ENCODE measurements around the gene MAGEA8.
"Not testable (repeated sequence)": the region's sequence is repeated elsewhere in the genome, so short reads cannot be mapped to it uniquely, and the experiment has no call there.

MAGEA8 gene

DNA sequence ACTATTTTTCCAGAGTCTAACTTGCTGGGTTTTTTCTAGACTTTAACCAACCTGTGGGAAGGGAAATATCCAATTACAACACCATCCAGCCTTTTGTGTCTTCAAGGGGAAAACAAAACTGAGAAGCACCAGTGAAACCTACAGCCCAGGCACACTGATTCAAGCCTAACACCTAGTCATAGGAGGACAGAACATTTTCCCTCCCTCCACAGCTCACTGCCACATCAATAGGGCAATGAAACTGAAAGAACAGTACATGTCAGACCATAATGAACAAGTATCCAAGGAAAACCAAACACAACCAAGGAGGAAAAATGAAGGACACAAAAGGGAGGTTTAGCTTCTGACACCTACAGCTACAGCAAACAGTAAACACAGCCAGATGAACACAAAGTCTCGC is 17.6 kb downstream of the MAGEA8 start:
- H3K4me3 ChIP-seq (ENCODE audit: low read length) = no peak overlapping the region
- no peaks in the 10 kb centered on the region for H3K9me3 ChIP-seq (ENCODE audit: control insufficient read depth, insufficient read depth, low read length)
- WGBS (ENCODE audit: insufficient coverage, insufficient read length) = 100% methylated on average over 1 of the region's 1 CpG
- no peak for DNase-seq (ENCODE audit: low read depth, low spot score)
- H3K4me1 ChIP-seq (ENCODE audit: control insufficient read depth, insufficient read depth, low read length) = no peaks in the 10 kb centered on the region
- no peaks in the 10 kb centered on the region for H3K36me3 ChIP-seq (ENCODE audit: control insufficient read depth, insufficient read depth, low read length)
- no peaks in the 10 kb centered on the region for H3K27me3 ChIP-seq (ENCODE audit: control insufficient read depth, insufficient read depth, low read length)
- no peak overlapping the region for H3K27ac ChIP-seq (ENCODE audit: low read length)

GRCh38 chrX:149903889-149904748 is 23.1 kb downstream of the MAGEA8 start:
- no peaks in the 10 kb centered on the region for H3K36me3 ChIP-seq (ENCODE audit: control insufficient read depth, insufficient read depth, low read length)
- DNase-seq (ENCODE audit: low read depth, low spot score) = no peak
- no peaks in the 10 kb centered on the region for H3K27me3 ChIP-seq (ENCODE audit: control insufficient read depth, insufficient read depth, low read length)

GRCh38 chrX:149908308-149908707 is 27.3 kb downstream of the MAGEA8 start:
- Histone ChIP-seq H3K27ac (ENCODE audit: low read length) (no peak overlapping the region), H3K36me3 (ENCODE audit: control insufficient read depth, insufficient read depth, low read length) (no peaks in the 10 kb centered on the region), H3K4me3 (ENCODE audit: low read length) (no peak overlapping the region), H3K9me3 (ENCODE audit: control insufficient read depth, insufficient read depth, low read length) (no peaks in the 10 kb centered on the region), H3K4me1 (ENCODE audit: control insufficient read depth, insufficient read depth, low read length) (peaks cover 1% of the 10 kb centered on the region; the same call in 1 of the 2 replicates), H3K27me3 (ENCODE audit: control insufficient read depth, insufficient read depth, low read length) (no peaks in the 10 kb centered on the region)
- DNase-seq (ENCODE audit: low read depth, low spot score) = no peak
- WGBS (ENCODE audit: insufficient coverage, insufficient read length) = no CpG with 5 or more reads among the region's 3 CpGs

More at GRCh38 chrX:149903889-149904748, 23.1 kb downstream of the MAGEA8 start:
- no peaks in the 10 kb centered on the region for H3K9me3 ChIP-seq (ENCODE audit: control insufficient read depth, insufficient read depth, low read length)
- no peak overlapping the region for H3K27ac ChIP-seq (ENCODE audit: low read length)
- no peak overlapping the region for H3K4me3 ChIP-seq (ENCODE audit: low read length)
- no CpG with 5 or more reads among the region's 6 CpGs for WGBS (ENCODE audit: insufficient coverage, insufficient read length)
- peaks cover 1% of the 10 kb centered on the region; the same call in 1 of the 2 replicates for H3K4me1 ChIP-seq (ENCODE audit: control insufficient read depth, insufficient read depth, low read length)

DNA sequence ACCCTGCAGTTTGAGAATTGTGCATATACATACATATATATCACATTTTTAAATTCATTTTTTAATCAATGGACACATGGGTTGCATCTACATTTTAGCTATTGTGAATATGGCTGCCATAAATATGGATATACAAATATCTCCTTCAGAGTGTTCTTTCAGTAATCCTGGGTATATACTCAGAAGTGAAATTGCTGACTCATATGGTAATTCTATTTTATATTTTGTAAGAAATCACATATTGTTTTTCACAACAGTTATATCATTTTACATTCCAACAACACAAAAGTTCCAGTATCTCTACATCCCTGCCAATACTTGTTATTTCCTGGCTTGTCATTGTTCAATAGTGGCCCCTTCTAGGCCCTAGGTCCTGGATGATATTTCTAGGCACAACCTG is 27.7 kb downstream of the MAGEA8 start:
- no peak overlapping the region for H3K4me3 ChIP-seq (ENCODE audit: low read length)
- DNase-seq (ENCODE audit: low read depth, low spot score) = no peak
- H3K27me3 ChIP-seq (ENCODE audit: control insufficient read depth, insufficient read depth, low read length) = no peaks in the 10 kb centered on the region

GRCh38 chrX:149909324-149910177 is 28.6 kb downstream of the MAGEA8 start:
- no peaks in the 10 kb centered on the region for H3K27me3 ChIP-seq (ENCODE audit: control insufficient read depth, insufficient read depth, low read length)
- no peaks in the 10 kb centered on the region for H3K4me1 ChIP-seq (ENCODE audit: control insufficient read depth, insufficient read depth, low read length)
- H3K27ac ChIP-seq (ENCODE audit: low read length) = no peak overlapping the region
- no CpG with 5 or more reads among the region's 4 CpGs for WGBS (ENCODE audit: insufficient coverage, insufficient read length)
- DNase-seq (ENCODE audit: low read depth, low spot score) = no peak
- no peaks in the 10 kb centered on the region for H3K9me3 ChIP-seq (ENCODE audit: control insufficient read depth, insufficient read depth, low read length)
- no peaks in the 10 kb centered on the region for H3K36me3 ChIP-seq (ENCODE audit: control insufficient read depth, insufficient read depth, low read length)
- no peak overlapping the region for H3K4me3 ChIP-seq (ENCODE audit: low read length)

More for the DNA sequence above, 27.7 kb downstream of the MAGEA8 start:
- Histone ChIP-seq H3K36me3 (ENCODE audit: control insufficient read depth, insufficient read depth, low read length) (no peaks in the 10 kb centered on the region), H3K27ac (ENCODE audit: low read length) (no peak overlapping the region), H3K9me3 (ENCODE audit: control insufficient read depth, insufficient read depth, low read length) (no peaks in the 10 kb centered on the region), H3K4me1 (ENCODE audit: control insufficient read depth, insufficient read depth, low read length) (peaks cover 1% of the 10 kb centered on the region; the same call in 1 of the 2 replicates)

DNA sequence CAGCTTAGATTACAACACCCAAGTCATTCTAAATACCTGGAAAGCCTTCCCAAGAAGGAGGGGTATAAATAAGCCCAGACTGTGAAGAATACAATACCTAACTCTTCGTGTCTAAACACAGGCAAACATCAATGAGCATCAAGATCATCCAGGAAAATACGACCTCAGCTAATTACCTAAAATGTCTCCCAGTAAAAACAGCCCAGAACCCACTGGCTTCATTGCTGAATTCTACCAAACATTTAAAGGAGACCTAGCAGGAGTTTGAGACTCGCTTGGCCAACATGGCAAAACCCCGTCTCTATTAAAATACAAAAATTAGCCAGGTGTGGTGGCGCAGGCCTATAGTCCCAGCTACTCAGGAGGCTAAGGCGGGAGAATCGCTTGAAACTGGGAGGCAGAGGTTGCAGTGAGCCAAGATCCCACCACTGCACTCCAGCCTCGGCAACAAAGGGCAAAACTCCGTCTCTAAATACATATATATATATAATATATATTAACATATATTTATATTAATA is 29.3 kb downstream of the MAGEA8 start:
- no CpG with 5 or more reads among the region's 9 CpGs for WGBS (ENCODE audit: insufficient coverage, insufficient read length)
- H3K4me1 ChIP-seq (ENCODE audit: control insufficient read depth, insufficient read depth, low read length) = no peaks in the 10 kb centered on the region
- no peaks in the 10 kb centered on the region for H3K36me3 ChIP-seq (ENCODE audit: control insufficient read depth, insufficient read depth, low read length)
- no peak overlapping the region for H3K4me3 ChIP-seq (ENCODE audit: low read length)
- H3K27me3 ChIP-seq (ENCODE audit: control insufficient read depth, insufficient read depth, low read length) = no peaks in the 10 kb centered on the region
- no peak for DNase-seq (ENCODE audit: low read depth, low spot score)
- no peaks in the 10 kb centered on the region for H3K9me3 ChIP-seq (ENCODE audit: control insufficient read depth, insufficient read depth, low read length)
- no peak overlapping the region for H3K27ac ChIP-seq (ENCODE audit: low read length)

DNA sequence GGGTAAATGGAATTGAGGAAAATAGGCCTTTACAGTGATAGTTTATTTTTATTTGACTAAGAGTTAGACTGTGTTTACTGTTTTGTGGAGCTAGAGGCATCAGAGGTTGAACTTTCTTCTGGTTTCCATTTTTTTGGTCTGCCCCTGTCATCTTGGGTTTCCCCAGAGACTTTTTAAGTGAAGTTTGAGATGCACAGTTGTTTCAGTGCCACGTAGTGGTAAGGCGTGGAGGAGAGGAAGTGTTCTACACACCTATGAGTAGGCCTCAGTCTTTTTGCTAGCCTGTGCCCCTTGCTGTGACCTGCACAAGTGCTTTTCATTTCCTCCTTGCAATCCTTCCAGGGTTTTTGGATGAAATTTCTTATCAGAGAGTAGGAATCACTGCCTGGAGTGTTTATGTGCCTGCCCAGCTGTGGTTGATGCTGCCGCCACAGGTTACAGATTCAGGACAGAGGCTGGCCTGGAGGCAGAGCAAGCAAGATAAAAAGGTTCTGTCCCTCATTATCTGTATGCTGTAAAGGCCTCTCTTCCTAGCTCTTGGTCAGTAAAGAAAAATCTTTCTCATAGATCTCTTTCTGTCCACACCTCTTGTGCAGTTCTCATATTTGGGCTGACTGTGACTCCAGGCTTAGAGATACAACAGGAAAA is 35.9 kb downstream of the MAGEA8 start:
- Histone ChIP-seq H3K27me3 (ENCODE audit: control insufficient read depth, insufficient read depth, low read length) (no peaks in the 10 kb centered on the region), H3K27ac (ENCODE audit: low read length) (no peak overlapping the region), H3K9me3 (ENCODE audit: control insufficient read depth, insufficient read depth, low read length) (no peaks in the 10 kb centered on the region), H3K4me3 (ENCODE audit: low read length) (no peak overlapping the region), H3K36me3 (ENCODE audit: control insufficient read depth, insufficient read depth, low read length) (no peaks in the 10 kb centered on the region), H3K4me1 (ENCODE audit: control insufficient read depth, insufficient read depth, low read length) (no peaks in the 10 kb centered on the region)
- WGBS (ENCODE audit: insufficient coverage, insufficient read length) = no CpG with 5 or more reads among the region's 3 CpGs
- DNase-seq (ENCODE audit: low read depth, low spot score) = no peak

DNA sequence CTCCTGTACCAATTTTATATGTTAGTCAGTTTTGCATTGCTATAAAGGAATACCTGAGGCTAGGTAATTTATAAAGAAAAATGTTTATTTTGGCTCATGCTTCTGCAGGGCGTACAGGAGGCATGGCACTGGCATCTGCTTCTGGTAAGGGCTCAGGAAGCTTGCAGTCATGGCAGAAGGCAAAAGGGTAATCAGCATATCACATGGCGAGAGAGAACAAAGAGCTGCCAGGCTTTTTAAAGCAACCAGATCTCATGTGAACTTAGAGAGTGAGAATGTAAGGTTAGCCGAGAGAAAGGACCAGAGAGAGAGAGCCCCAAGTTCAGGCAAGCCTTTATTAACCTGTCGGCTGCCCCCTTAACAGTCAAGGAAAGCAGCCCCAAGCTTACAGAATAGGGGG is 42.9 kb downstream of the MAGEA8 start:
- H3K4me3 ChIP-seq (ENCODE audit: low read length); H3K9me3 ChIP-seq (ENCODE audit: control insufficient read depth, insufficient read depth, low read length); H3K36me3 ChIP-seq (ENCODE audit: control insufficient read depth, insufficient read depth, low read length); H3K27me3 ChIP-seq (ENCODE audit: control insufficient read depth, insufficient read depth, low read length); H3K27ac ChIP-seq (ENCODE audit: low read length); H3K4me1 ChIP-seq (ENCODE audit: control insufficient read depth, insufficient read depth, low read length); DNase-seq (ENCODE audit: low read depth, low spot score): not testable (repeated sequence)
- WGBS (ENCODE audit: insufficient coverage, insufficient read length) = no CpG with 5 or more reads among the region's 4 CpGs

DNA sequence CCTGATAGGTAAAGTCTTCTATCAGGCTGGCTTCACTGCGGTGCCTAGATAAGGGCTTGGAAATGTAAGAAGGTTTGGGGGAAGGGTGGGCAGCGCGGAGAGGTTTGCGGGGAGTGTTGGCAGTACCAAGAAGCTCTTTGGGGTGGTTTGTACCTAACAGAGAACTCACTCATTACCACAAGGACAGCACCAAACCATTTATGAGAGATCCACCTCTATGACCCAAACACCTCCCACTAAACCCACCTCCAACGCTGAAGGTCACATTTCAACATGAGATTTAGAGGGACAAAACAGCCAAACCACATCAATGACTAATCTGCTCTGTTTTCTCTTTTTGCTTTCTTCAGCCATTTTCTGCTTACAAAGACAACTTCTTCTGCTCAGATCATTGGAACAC is 43.5 kb downstream of the MAGEA8 start:
- H3K4me1 ChIP-seq (ENCODE audit: control insufficient read depth, insufficient read depth, low read length); H3K9me3 ChIP-seq (ENCODE audit: control insufficient read depth, insufficient read depth, low read length); H3K36me3 ChIP-seq (ENCODE audit: control insufficient read depth, insufficient read depth, low read length); H3K4me3 ChIP-seq (ENCODE audit: low read length); H3K27me3 ChIP-seq (ENCODE audit: control insufficient read depth, insufficient read depth, low read length); DNase-seq (ENCODE audit: low read depth, low spot score); H3K27ac ChIP-seq (ENCODE audit: low read length): not testable (repeated sequence)
- no CpG with 5 or more reads among the region's 5 CpGs for WGBS (ENCODE audit: insufficient coverage, insufficient read length)

- H3K9me3 ChIP-seq (ENCODE audit: control insufficient read depth, insufficient read depth, low read length); H3K27me3 ChIP-seq (ENCODE audit: control insufficient read depth, insufficient read depth, low read length); H3K27ac ChIP-seq (ENCODE audit: low read length); H3K36me3 ChIP-seq (ENCODE audit: control insufficient read depth, insufficient read depth, low read length); H3K4me1 ChIP-seq (ENCODE audit: control insufficient read depth, insufficient read depth, low read length); DNase-seq (ENCODE audit: low read depth, low spot score); H3K4me3 ChIP-seq (ENCODE audit: low read length): not testable (repeated sequence)
- no CpG with 5 or more reads among the region's 8 CpGs for WGBS (ENCODE audit: insufficient coverage, insufficient read length)
These were observed 46.4 kb downstream of the MAGEA8 start for GRCh38 chrX:149927245-149927963.

Data from iPS DF 6.9 (cell line).